NB4 (cell line): ENCODE data around the gene ISYNA1.

Source experiments
- POLR2A ChIP-seq: IDR thresholded peaks from 2 replicates; pipeline ENCODE4 v1.6.1; 2011; ENCODE audit warnings: mild to moderate bottlenecking; ENCODE audit not compliant: insufficient read length; ENCODE audit errors: extremely low read depth
- TF ChIP-seq, protein P1 (sequence below): IDR thresholded peaks from one replicate; pipeline ENCODE4 v1.5.1; 2012; ENCODE audit warnings: low read depth, low read length
- TF ChIP-seq, protein P2 (sequence below): IDR thresholded peaks from 2 replicates; pipeline ENCODE4 v1.6.1; 2011; ENCODE audit warnings: low read depth, low read length

DNA sequence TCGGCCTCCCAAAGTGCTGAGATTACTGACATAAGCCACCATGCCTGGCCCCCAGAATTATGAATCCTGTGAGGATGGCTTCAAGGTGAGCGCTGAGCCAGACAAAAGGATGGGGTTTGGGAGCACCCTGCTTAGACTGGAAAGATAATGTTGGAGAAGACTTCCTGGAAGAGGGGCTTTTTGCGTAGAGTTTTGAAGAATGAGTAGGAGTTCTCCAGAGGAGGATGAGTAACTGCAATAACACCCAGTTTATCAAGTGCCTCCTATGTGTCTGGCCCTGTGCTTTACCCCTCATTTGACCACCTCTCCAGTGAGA, 52.6 kb downstream of the ISYNA1 start:
- TF ChIP-seq, protein P1, sequence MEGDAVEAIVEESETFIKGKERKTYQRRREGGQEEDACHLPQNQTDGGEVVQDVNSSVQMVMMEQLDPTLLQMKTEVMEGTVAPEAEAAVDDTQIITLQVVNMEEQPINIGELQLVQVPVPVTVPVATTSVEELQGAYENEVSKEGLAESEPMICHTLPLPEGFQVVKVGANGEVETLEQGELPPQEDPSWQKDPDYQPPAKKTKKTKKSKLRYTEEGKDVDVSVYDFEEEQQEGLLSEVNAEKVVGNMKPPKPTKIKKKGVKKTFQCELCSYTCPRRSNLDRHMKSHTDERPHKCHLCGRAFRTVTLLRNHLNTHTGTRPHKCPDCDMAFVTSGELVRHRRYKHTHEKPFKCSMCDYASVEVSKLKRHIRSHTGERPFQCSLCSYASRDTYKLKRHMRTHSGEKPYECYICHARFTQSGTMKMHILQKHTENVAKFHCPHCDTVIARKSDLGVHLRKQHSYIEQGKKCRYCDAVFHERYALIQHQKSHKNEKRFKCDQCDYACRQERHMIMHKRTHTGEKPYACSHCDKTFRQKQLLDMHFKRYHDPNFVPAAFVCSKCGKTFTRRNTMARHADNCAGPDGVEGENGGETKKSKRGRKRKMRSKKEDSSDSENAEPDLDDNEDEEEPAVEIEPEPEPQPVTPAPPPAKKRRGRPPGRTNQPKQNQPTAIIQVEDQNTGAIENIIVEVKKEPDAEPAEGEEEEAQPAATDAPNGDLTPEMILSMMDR = no peak
- no peak for TF ChIP-seq POLR2A
- TF ChIP-seq, protein P2, sequence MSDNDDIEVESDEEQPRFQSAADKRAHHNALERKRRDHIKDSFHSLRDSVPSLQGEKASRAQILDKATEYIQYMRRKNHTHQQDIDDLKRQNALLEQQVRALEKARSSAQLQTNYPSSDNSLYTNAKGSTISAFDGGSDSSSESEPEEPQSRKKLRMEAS = no peak
